ENCODE measurements around the gene XPR1.

Gene XPR1

GRCh38 chr1:180919183-180919700 lies 287.4 kb downstream of the XPR1 start:
- no peak for DNase-seq

- no peak for DNase-seq
Measured at GRCh38 chr1:180920193-180920592, 288.4 kb downstream of the XPR1 start.

GRCh38 chr1:180920702-180921101 lies 288.9 kb downstream of the XPR1 start:
- DNase-seq: no peak

DNA sequence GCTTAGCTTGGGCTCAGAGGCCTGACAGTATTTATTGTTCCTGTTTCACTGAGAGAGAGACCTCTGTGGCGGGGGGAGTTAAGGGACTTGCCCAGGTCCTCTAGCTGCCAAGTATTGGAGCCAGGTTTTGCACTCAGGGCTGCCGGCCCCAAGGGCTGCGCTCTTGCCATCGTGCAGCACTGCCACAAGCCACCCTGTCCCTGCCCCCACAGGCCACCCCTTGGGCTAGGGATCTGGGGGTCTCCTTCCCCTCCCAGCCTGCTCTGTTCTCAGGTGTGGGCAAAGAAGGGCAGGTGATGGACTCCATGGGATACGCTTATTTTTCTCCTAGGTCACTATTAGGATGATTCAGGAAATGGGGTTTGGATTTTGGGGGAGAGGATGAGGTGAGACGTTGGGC lies 289.6 kb downstream of the XPR1 start:
- no peak for DNase-seq

- DNase-seq: no peak
Measured at GRCh38 chr1:180921891-180922630, 290.2 kb downstream of the XPR1 start.

DNA sequence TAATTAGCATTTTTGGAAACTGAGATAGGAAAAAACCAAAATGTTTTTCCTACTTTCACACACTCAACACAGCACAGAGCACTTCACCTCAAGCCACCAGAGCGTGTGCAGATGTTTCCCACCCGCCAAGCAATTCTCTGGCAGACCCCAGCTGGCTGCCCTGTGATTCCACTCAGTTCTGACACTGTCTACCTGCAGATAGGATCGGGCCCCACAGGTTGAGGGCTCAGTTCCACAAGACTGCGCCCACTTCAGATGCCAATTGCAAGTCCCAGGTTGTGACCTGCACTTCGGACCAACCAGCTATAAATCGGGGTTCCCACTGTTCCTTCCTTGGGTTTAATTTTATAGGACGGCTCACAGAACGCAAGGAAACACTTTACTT lies 290.8 kb downstream of the XPR1 start:
- DNase-seq: no peak

DNA sequence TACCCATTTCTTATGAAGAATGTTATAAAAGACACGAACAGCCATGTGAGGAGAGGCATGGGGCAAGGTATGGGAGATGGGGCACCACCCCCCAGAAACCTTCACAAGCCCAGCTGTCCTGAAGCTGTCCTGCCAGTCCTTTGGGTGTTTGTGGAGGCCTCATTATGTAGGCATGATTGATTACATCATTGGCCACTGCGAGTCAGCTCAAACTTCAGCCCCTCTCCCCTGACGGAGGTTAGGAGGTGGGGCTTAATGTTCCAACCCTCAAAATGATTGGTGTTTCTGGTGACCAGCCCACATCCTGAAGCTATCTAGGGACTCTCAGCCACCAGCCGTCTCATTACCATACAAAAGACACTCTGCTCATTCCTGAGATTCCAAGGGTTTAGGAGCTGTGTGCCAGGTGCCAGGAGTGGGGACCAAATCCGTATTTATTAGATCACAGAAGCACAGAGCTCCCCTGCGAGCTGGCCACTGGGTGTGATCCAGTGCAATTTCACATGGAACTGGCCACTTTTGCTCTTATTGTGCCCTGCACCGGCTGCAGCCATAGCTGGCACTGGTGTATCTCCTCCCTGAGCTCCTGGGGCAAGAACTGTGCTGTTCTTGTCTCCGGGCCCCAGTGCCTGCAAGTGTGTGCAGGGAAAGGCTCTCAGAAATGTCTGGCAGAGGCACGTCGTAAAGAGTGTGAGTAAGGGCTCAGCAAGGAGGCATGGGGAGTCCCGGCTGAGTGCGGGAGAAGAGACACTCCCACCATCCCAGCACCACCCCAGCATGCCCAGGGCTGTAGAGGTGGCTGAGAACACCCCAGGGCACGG lies 291.4 kb downstream of the XPR1 start:
- no peak for DNase-seq

- DNase-seq: no peak
Measured at GRCh38 chr1:180923887-180924286, 292.1 kb downstream of the XPR1 start.

DNA sequence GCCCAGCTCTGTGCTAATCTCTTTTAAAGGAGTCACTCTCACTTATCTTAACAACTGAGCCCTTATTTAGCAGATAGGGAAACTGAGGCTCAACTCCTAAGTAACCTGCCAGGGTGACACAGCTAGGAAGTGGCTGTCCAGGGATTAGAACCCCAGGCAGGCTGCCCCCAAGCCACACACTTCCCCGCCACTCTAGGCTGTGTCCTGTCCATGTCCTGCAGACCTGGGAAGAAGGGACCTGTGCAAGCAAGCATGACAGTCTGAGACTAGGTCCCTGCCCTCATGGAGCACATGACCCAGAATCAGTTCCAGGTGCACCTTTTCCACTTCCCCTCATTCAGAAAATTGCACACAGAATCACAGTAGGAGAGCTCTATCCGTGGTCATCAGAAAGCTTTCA lies 293.1 kb downstream of the XPR1 start:
- DNase-seq: no peak

DNA sequence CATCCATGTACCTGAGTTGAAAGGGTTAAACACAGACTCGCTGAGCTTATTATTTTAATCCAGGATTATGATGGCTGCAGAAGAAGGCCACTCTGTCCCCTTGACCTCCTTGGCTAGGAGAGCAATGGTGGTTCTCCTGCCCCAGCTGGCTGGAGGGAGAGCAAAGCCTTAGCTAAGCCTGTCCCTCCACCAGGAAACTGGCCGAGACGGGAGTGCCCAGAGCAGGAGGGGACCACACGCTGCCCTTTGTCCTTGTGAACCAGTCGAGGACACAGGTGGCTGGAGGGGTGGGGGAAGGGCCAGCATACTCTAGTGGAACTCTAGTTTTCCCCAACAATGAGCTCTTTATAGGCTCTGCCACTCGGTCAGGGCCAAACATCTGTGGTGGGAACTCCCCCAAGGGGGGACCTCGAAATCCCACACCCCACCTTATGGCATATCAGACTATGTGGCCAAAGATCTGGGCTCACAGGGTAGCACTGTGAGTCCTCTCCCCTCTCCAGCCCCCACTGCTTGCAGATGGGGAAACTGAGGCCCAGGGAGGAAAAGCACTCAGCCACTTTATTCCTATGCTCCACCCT lies 293.7 kb downstream of the XPR1 start:
- no peak for DNase-seq

GRCh38 chr1:180926164-180926981 lies 294.6 kb downstream of the XPR1 start:
- DNase-seq: peak; percentile 99

GRCh38 chr1:180927348-180927747 lies 295.5 kb downstream of the XPR1 start:
- peak; percentile 74 for DNase-seq

GRCh38 chr1:180927841-180928240 lies 296.0 kb downstream of the XPR1 start:
- DNase-seq: peak; percentile 98

DNA sequence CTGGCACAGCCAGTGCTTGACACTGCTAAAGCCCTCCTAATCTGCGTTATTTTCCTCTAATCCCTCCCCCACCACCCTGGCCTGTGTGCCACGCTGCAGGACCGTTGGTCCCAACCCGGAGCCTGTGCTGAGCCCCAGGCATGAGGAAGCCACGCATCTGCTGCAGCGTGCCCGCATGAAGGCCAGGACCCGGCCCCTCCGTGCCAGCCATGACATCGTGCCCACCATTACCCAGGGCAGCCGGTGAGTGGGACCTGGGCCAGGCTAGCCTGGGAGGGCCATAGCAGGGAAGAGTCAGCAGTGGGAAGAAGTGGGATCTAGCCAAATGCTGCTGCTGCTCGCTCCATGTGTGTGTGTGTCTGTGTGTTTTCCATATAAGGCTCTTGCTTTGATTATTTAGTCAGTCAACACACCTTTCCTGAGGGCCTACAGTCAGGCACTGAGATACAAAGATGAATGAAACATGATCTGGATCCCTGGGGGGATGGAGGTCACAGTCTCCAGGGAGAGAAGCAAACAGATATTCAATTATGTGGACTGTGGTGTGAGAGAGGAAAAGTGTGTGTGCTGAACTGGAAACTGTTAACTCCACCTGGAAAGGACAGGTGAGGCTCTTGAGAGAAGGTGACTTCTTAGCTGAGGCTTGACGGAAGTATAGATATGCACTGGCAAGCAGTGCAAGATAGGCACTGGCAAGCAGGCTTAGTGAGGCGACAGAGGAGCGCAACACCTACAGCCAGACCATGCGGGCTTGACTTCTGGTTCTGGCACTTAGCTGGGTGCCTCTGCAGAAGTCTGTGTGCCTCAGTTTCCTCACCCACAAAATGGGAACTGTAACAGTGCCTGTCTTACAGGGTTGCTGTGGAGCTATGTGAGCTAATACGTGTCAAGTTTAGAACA lies 296.8 kb downstream of the XPR1 start:
- peak; percentile 56 for DNase-seq

DNA sequence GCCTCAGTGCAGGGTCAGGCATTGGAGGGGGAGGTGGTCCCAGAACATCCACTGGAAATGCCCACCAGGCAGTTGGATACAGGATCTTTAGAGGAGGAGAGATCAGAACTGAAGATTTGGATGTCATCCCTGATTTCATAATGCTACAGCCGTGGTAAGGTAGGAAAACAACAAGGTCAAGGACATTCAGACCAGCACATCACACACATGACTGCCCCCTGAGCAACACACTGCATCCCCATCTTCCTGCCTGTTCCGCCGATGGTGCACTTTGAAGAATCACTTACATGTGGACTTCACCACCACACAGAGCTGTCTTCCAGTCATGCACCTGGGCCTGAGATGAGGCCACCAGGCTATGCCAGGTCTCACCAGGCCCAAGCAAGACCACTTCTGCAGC lies 297.6 kb downstream of the XPR1 start:
- no peak for DNase-seq

GRCh38 chr1:180930687-180931086 lies 298.9 kb downstream of the XPR1 start:
- DNase-seq: peak; percentile 97

DNA sequence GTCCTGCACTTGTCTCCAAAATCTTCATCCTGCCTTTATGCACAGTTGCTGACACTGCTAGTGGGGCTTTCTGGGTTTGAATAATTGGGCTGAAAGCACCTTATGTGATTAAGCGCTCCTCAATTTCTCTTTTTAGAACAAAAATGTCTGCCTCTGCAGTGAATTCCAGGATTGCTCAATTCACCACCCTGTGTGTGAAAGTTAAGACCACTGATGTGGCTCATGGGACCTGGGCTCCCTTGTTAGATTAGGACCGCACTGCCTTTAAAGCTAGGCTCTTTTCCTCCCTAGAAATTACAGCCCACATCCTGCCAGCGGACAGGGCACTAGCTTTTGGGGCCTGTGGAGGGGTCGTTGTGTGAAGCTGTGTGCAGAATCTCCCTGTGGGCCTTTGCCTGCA lies 299.7 kb downstream of the XPR1 start:
- no peak for DNase-seq

DNA sequence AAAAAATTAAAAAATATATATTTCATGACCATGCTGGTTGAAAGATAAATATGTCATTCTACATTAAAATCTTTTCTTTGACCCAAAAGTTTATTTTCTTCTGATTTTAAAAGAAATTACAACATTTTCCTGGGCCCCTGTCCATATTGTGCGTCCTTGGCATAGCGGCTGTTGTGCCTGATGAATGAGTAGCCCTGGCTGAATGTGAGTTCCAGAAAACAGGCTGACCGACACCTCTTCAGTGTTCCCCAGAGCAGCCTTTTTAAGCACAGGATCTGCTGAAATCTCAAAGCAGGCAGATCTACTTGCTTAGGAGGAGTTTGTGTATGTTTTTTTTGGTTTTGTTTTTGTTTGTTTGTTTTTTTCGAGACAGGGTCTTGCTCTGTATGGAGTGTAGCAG lies 300.6 kb downstream of the XPR1 start:
- no peak for DNase-seq

GRCh38 chr1:180933141-180933540 lies 301.3 kb downstream of the XPR1 start:
- no peak for DNase-seq

GRCh38 chr1:180934563-180934962 lies 302.7 kb downstream of the XPR1 start:
- no peak for DNase-seq

GRCh38 chr1:180935326-180936109 lies 303.7 kb downstream of the XPR1 start:
- DNase-seq: no peak
